GM12878 (cell line): ENCODE data around the gene FAM210A. TPM values are rescaled to one million over a fixed set of nuclear protein-coding genes. Genes with fewer than 3 reads are reported as not detected.

Source experiments
- ATAC-seq: fragments of 200-7000 bp; cut with Tn5 transposase; 3 replicates; pipeline ENCODE4 v1.9.1; 2020; ENCODE audit warnings: mild to moderate bottlenecking, moderate library complexity
- BruUV-seq: library from RNA; stranded (reverse); fragments of 400-500 nt; replicated peaks from 2 replicates; lab custom pipeline; 2021; lab: Mats Ljungman, UMichigan
- CTCF ChIA-PET: fragments of 300-600 bp; sonication (Branson Sonifier 250); formaldehyde crosslinking; extraction: SDS; loops from one replicate; lab custom pipeline; 2021; ENCODE audit warnings: inconsistent platforms; lab: Yijun Ruan, JAX
- POLR2A ChIA-PET: fragments of 350-600 bp; formaldehyde crosslinking; extraction: SDS; loops from one replicate; lab custom pipeline; 2021; ENCODE audit warnings: inconsistent platforms; lab: Charles Lee
- RAD21 ChIA-PET: fragments of 300-600 bp; sonication (Branson Sonifier 250); formaldehyde crosslinking; loops from one replicate; lab custom pipeline; 2023; ENCODE audit warnings: antibody characterized with exemption; ENCODE audit not compliant: unreplicated experiment; lab: Charles Lee
- SMC1A ChIA-PET: fragments of 300-600 bp; sonication (Branson Sonifier 250); formaldehyde crosslinking; loops from one replicate; lab custom pipeline; 2023; ENCODE audit not compliant: unreplicated experiment, uncharacterized antibody; lab: Charles Lee
- DNase-seq: peaks from one replicate; pipeline ENCODE4 v3.0.0-alpha.2; 2011; ENCODE audit warnings: low read depth, low spot score
- FAIRE-seq: peaks from 3 replicates; lab custom pipeline; 2011; peaks lifted over from hg19 to GRCh38; lab: Jason Lieb, UNC
- H2AFZ ChIP-seq: 2 replicates; pipeline ENCODE4 v1.6.0; 2011; ENCODE audit warnings: low read depth, low read length, control low read depth; ENCODE audit not compliant: control insufficient read depth
- H3K27ac ChIP-seq: 2 replicates; pipeline ENCODE4 v1.5.1; 2011; ENCODE audit warnings: control low read depth; ENCODE audit not compliant: control insufficient read depth, insufficient read depth
- H3K27me3 ChIP-seq, 2 experiments: replicated peaks in 1 of 2; 2 replicates each; pipeline versions ENCODE4 v1.6.0 to v1.6.1; 2011; ENCODE audit warnings: low read length in 1 of 2; ENCODE audit not compliant: control insufficient read depth in 2 of 2, insufficient read depth in 2 of 2
- H3K36me3 ChIP-seq, 2 experiments: 2 replicates each; pipeline ENCODE4 v1.5.1; 2011; ENCODE audit warnings: low read length in 1 of 2; ENCODE audit not compliant: control insufficient read depth in 2 of 2, insufficient read depth in 2 of 2
- H3K4me1 ChIP-seq: 2 replicates; pipeline ENCODE4 v1.6.1; 2011; ENCODE audit warnings: mild to moderate bottlenecking, low read length, moderate library complexity, mixed read lengths; ENCODE audit not compliant: control insufficient read depth, insufficient read depth
- H3K4me2 ChIP-seq: 2 replicates; pipeline ENCODE4 v1.6.0; 2011; ENCODE audit warnings: control low read depth; ENCODE audit not compliant: control insufficient read depth, insufficient read depth
- H3K4me3 ChIP-seq: fragments of 200-600 bp; sonication (generic); 2 replicates; pipeline ENCODE4 v1.5.1; 2016
- H3K79me2 ChIP-seq: 2 replicates; pipeline ENCODE4 v1.6.0; 2011; ENCODE audit warnings: low read length; ENCODE audit not compliant: control insufficient read depth, insufficient read depth
- H3K9ac ChIP-seq: 2 replicates; pipeline ENCODE4 v1.8.0; 2011; ENCODE audit warnings: low read length, control low read depth, mixed read lengths; ENCODE audit not compliant: control insufficient read depth, insufficient read depth
- H3K9me3 ChIP-seq: replicated peaks from 3 replicates; pipeline ENCODE4 v1.5.1; 2011; ENCODE audit warnings: mild to moderate bottlenecking, low read length; ENCODE audit not compliant: control insufficient read depth, insufficient read depth
- H4K20me1 ChIP-seq: 2 replicates; pipeline ENCODE4 v1.6.0; 2011; ENCODE audit not compliant: control insufficient read depth, insufficient read depth
- ATF2 ChIP-seq: IDR thresholded peaks from 2 replicates; pipeline ENCODE4 v1.6.1; 2012; ENCODE audit warnings: low read length, inconsistent platforms
- ATF3 ChIP-seq: IDR thresholded peaks from 2 replicates; pipeline ENCODE4 v1.6.1; 2011; ENCODE audit warnings: low read depth, mild to moderate bottlenecking, low read length, moderate library complexity, borderline replicate concordance; ENCODE audit errors: extremely low read depth
- BHLHE40 ChIP-seq, 2 experiments: fragments of 450-650 bp in 1 of 2; IDR thresholded peaks; 2 replicates each; pipeline ENCODE4 v1.6.1; 2011 to 2017; ENCODE audit warnings: low read depth in 2 of 2, borderline replicate concordance in 1 of 2, improper control_type of control experiment in 1 of 2, low read length in 1 of 2, mild to moderate bottlenecking in 1 of 2
- CBX3 ChIP-seq: fragments of 200-600 bp; sonication (generic); IDR thresholded peaks from 2 replicates; pipeline ENCODE4 v1.6.1; 2016; ENCODE audit warnings: low read depth, borderline replicate concordance
- HDGF ChIP-seq: fragments of 450-650 bp; IDR thresholded peaks from 2 replicates; pipeline ENCODE4 v1.6.1; 2016; ENCODE audit warnings: antibody characterized with exemption
- IKZF1 ChIP-seq: fragments of 450-650 bp; conservative IDR thresholded peaks from 2 replicates; pipeline ENCODE4 v1.6.1; 2017; ENCODE audit warnings: antibody characterized with exemption, mild to moderate bottlenecking
- POLR2AphosphoS2 ChIP-seq: IDR thresholded peaks from 2 replicates; pipeline ENCODE4 v1.6.1; 2011; ENCODE audit warnings: low read depth, mild to moderate bottlenecking, low read length, improper control_type of control experiment, moderate library complexity
- RELB ChIP-seq: fragments of 450-650 bp; IDR thresholded peaks from 2 replicates; pipeline ENCODE4 v1.6.1; 2017; ENCODE audit warnings: low read depth, mild to moderate bottlenecking, moderate library complexity
- SIN3A ChIP-seq: IDR thresholded peaks from 2 replicates; pipeline ENCODE4 v1.6.1; 2012; ENCODE audit warnings: low read depth, low read length, improper control_type of control experiment
- SKIL ChIP-seq: fragments of 450-650 bp; IDR thresholded peaks from 2 replicates; pipeline ENCODE4 v1.6.1; 2017; ENCODE audit warnings: mild to moderate bottlenecking, low read depth, inconsistent platforms; ENCODE audit not compliant: poor library complexity, severe bottlenecking
- SMAD5 ChIP-seq: IDR thresholded peaks from 2 replicates; pipeline ENCODE4 v1.6.1; 2016; ENCODE audit warnings: antibody characterized with exemption, low read depth
- SMARCA5 ChIP-seq: fragments of 450-650 bp; IDR thresholded peaks from 2 replicates; pipeline ENCODE4 v1.6.1; 2017; ENCODE audit warnings: mild to moderate bottlenecking
- SUZ12 ChIP-seq: fragments of 200-600 bp; sonication (generic); IDR thresholded peaks from one replicate; pipeline ENCODE4 v1.6.1; 2018; ENCODE audit warnings: antibody characterized with exemption, mild to moderate bottlenecking; ENCODE audit not compliant: unreplicated experiment
- TARDBP ChIP-seq: IDR thresholded peaks from 2 replicates; pipeline ENCODE4 v1.6.1; 2016; ENCODE audit warnings: borderline replicate concordance
- TCF3 ChIP-seq: IDR thresholded peaks from 2 replicates; pipeline ENCODE4 v1.6.1; 2012; ENCODE audit warnings: low read depth, mild to moderate bottlenecking, low read length, borderline replicate concordance; ENCODE audit not compliant: insufficient read depth
- WGBS: methylation state at CpG from one replicate; pipeline ENCODE4 v1.1.6; 2016; ENCODE audit warnings: low lambda C conversion rate; ENCODE audit not compliant: insufficient replicate concordance, insufficient coverage; ENCODE audit errors: missing lambda C conversion rate; 5-methylcytosine and 5-hydroxymethylcytosine counted together
- in situ Hi-C: fragments of 300-500 bp; cut with MboI; formaldehyde crosslinking; loops from 9 replicates; pipeline ENCODE4 v1.14.3; 2018; ENCODE audit warnings: mixed read lengths
- intact Hi-C: fragments of 100-400 bp; cut with micrococcal nuclease; formaldehyde crosslinking; loops from one replicate; pipeline ENCODE4 v1.14.2; 2022; ENCODE audit not compliant: unreplicated experiment
- polyA plus RNA-seq, 11 experiments: library from polyadenylated mRNA; depleted of rRNA in 4 of 11; unstranded in 6 of 11; stranded (reverse) in 5 of 11; fragments of >200 nt; fragmentation: Nextera tagmentation in 4 of 11; fragmentation: Illumina TruSeq in 1 of 11; extraction: Ambion mirVana in 4 of 11; extraction: Trizol in 1 of 11; gene quantifications; 1 replicate in 1 of 11; 2 replicates in 10 of 11; pipeline versions ENCODE4 v1.2.1 to v1.2.3, GENCODE V29; 2011 to 2016; ENCODE audit warnings: inconsistent platforms in 2 of 11, missing spikeins in 2 of 11, low read depth in 1 of 11
- total RNA-seq, 4 experiments: library from RNA; depleted of rRNA in 3 of 4; stranded (reverse); fragments of >200 nt in 3 of 4; fragmentation: Illumina TruSeq in 1 of 4; extraction: Trizol in 1 of 4; gene quantifications; 2 replicates each; pipeline versions ENCODE4 v1.2.1 to v1.2.3, GENCODE V29; 2013 to 2021

The FAM210A gene
- total and polyA plus RNA-seq, 10 of the 15 experiments (the other 5 are each of a cell fraction or from before 2014, with no cell fraction given), result 10.3 to 56.3 (median 17.7) TPM

- BruUV-seq, result no TSS peak
- Histone ChIP-seq H3K9ac (no peak overlapping the region), H3K4me3 (no peak overlapping the region), H3K79me2 (peaks cover 2% of the 10 kb centered on the region), H3K9me3 (no peaks in the 10 kb centered on the region), H2AFZ (no peak overlapping the region), H3K36me3 (peaks cover 0 to 4% of the 10 kb centered on the region in 2 experiments; a peak in 2 of 4 replicates), H3K4me1 (no peaks in the 10 kb centered on the region), H3K4me2 (no peak overlapping the region), H3K27me3 (no peaks in the 10 kb centered on the region), H4K20me1 (no peaks in the 10 kb centered on the region), H3K27ac (no peak overlapping the region)
- RAD21 ChIA-PET, result no interaction called here
- intact Hi-C loops (no loop called here), in situ Hi-C loops (no loop called here)
- DNase-seq, result no peak
- WGBS, result 90% methylated on average over 7 of the region's 7 CpGs
- POLR2A ChIA-PET, result no interaction called here
- CTCF ChIA-PET, result no interaction called here
- no peak for FAIRE-seq
- TF ChIP-seq SUZ12 (no peak), SIN3A (no peak), SMAD5 (no peak), TARDBP (no peak), SMARCA5 (no peak), ATF2 (no peak), TCF3 (no peak), BHLHE40 (IDR thresholded peaks at IDR 0.05; ENCODE audit: borderline replicate concordance in 1 of 2, low read depth in 2 of 2, low read length in 1 of 2) (no peak), ATF3 (no peak), RELB (no peak), HDGF (no peak), SKIL (no peak), POLR2AphosphoS2 (no peak), IKZF1 (no peak), CBX3 (no peak)
- no peak; the same call in 2 of the 3 replicates for ATAC-seq
- SMC1A ChIA-PET, result no interaction called here
These were observed 53.7 kb downstream of the FAM210A start for GRCh38 chr18:13672657-13673056.
